ENCODE measurements around the gene NFIC.

Gene NFIC

DNA sequence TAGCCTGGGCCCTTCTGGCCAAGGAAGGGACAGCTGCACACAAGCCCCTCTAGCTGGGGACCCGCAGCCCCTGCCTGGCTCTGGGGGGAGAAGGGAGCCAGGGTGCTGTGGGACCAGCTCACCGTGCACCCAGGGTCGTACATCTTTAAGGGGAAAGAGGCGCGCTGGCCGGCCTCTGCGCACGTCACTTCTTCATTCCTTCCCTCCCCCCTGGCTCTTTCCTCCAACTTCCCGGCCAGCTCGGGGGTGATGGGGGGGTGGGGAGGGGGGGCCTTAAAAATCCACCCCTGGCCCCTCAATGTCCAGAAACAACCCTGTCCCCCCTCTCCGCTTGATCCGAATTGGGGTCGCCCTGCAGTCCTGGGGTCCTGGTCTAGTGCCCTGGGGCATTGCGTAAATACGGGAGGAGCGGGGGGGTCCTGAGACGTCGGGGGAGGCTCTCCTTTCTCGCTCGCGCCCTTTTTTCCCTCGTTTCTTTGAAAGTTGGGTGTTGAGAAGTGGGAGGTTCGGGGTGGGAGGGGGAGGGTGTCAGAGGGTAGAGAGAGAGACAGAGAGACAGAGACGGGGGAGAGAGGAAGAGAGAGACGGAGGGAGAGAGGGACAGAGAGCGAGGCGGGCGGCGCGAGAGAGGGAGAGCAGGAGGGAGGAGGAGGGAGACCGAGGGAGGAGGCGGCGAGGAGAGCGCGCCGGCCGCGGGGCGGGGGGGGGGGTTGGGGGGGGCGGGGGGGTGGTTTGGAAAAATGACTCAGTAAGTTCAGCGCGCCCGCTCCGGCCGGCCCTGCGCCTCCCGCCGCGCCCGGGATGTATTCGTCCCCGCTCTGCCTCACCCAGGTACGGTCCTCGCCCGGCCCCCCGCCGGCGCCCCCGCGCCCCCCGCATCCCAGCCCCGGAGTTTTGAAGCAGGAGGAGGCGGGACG is at the start of gene NFIC:
TSS of gene NFIC (plus strand) at position 748 of the 917 bp plus-strand sequence. CDS start at position 802, 54 bp downstream.
- Histone ChIP-seq H3K4me3 (ENCODE audit: low read depth in 1 of 2, low read length in 2 of 2) (peak within 1 kb of the TSS; percentile 85), H3K9ac (ENCODE audit: low read length) (peak within 1 kb of the TSS; percentile 100), H3K4me1 (ENCODE audit: insufficient read depth, low read length) (peaks cover 73% of the 10 kb centered on the region), H3K27me3 (ENCODE audit: control insufficient read depth in 1 of 2, insufficient read depth in 2 of 2, low read length in 2 of 2) (no peaks in the 10 kb centered on the region), H3K36me3 (ENCODE audit: insufficient read depth, low read length) (no peaks in the 10 kb centered on the region), H3K27ac (ENCODE audit: low read depth, low read length) (peak within 1 kb of the TSS; percentile 100), H3K9me3 (ENCODE audit: low read length) (no peaks in the 10 kb centered on the region)

DNA sequence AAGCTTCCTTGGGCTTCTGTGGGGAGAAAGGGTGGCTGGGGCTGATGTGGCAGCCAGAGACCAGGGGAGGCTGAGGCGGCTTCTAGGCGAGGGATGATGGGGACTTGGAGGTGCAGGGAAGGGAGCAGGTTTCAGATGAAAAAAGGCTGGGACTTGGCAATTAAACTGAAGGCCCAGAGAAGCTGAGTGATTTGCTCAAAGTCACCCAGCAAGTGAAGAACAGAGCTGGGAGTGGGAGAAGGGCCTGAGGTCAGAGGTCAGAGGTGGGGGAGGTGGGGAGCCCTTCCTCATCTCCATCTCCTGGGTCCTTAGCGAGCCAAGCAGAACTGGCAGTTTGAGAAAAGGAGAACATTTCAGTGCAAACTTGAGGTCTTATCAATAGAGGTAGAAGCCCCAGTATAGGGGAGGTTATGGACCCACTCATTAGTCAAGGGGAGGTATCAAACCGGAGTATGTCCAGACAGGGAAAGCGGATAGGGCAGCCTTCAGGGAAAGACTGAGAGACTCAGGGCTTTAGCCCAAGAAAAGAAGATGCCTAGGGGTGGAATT is 49.6 kb upstream of the NFIC start:
- no peak overlapping the region for H3K4me3 ChIP-seq (ENCODE audit: low read depth in 1 of 2, low read length in 2 of 2)
- no peaks in the 10 kb centered on the region for H3K36me3 ChIP-seq (ENCODE audit: insufficient read depth, low read length)
- no peaks in the 10 kb centered on the region for H3K4me1 ChIP-seq (ENCODE audit: insufficient read depth, low read length)
- H3K9me3 ChIP-seq (ENCODE audit: low read length), result no peaks in the 10 kb centered on the region
- peaks cover 5 to 62% of the 10 kb centered on the region in 2 donors for H3K27me3 ChIP-seq (ENCODE audit: control insufficient read depth in 1 of 2, insufficient read depth in 2 of 2, low read length in 2 of 2)
- no peak overlapping the region for H3K27ac ChIP-seq (ENCODE audit: low read depth, low read length)
- H3K9ac ChIP-seq (ENCODE audit: low read length), result no peak overlapping the region

DNA sequence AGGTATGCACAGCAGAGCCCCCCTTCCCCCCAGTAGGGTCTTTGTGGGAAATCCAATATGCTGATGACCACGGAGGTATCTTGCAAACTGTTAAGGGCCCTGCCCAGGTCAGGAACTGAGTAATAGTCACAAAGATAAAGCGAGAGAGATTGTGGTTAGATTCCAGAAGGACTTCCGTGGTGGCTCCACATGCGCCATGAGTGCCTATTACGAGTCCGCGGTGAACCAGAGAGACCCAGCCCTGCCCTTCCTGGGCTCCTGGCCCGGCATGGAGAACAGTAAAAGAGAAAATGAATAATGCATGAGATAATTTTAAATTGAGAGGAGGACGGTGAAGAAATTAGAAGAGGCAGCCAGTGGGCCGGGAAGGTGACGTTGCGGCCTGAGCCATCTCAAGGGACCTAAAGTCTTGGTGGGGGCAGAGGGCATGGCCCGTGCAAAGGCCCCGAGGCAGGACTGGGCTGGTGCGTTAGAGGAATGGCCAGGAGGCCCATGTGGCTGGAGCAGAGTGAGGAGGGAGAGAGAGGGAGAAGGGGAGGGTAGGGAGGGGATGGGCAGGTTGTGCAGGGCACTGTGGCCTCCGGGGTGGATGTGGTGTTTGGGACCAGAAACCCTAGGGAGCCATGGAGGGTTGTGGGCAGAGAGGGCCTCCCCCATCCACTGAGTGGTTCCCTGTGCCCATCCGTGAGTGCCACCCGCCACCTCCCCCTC is 46.6 kb upstream of the NFIC start:
- Histone ChIP-seq H3K4me3 (ENCODE audit: low read depth in 1 of 2, low read length in 2 of 2) (no peak overlapping the region), H3K4me1 (ENCODE audit: insufficient read depth, low read length) (no peaks in the 10 kb centered on the region), H3K9me3 (ENCODE audit: low read length) (no peaks in the 10 kb centered on the region), H3K27me3 (ENCODE audit: control insufficient read depth in 1 of 2, insufficient read depth in 2 of 2, low read length in 2 of 2) (peaks cover 0 to 43% of the 10 kb centered on the region in 2 donors), H3K9ac (ENCODE audit: low read length) (no peak overlapping the region), H3K36me3 (ENCODE audit: insufficient read depth, low read length) (no peaks in the 10 kb centered on the region), H3K27ac (ENCODE audit: low read depth, low read length) (no peak overlapping the region)

DNA sequence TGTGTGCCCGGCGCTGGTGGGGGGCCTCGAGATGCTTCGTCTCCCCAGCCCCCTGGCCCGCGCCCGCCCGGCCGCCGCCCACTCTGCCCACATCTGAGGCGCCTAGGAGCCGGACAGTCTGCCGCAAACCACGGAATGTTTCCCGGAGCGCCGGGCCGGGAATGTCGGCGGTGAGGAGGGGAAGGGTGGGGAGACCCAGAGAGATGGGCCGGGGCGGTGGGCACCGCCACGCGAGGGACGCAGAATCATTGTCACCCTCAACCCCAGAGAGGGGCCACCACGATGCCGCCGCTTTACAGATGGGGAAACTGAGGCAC is 46.1 kb upstream of the NFIC start:
- Histone ChIP-seq H3K4me3 (ENCODE audit: low read depth in 1 of 2, low read length in 2 of 2) (no peak overlapping the region), H3K4me1 (ENCODE audit: insufficient read depth, low read length) (no peaks in the 10 kb centered on the region), H3K27me3 (ENCODE audit: control insufficient read depth in 1 of 2, insufficient read depth in 2 of 2, low read length in 2 of 2) (peaks cover 0 to 37% of the 10 kb centered on the region in 2 donors), H3K9ac (ENCODE audit: low read length) (no peak overlapping the region), H3K9me3 (ENCODE audit: low read length) (no peaks in the 10 kb centered on the region), H3K36me3 (ENCODE audit: insufficient read depth, low read length) (no peaks in the 10 kb centered on the region), H3K27ac (ENCODE audit: low read depth, low read length) (no peak overlapping the region)

DNA sequence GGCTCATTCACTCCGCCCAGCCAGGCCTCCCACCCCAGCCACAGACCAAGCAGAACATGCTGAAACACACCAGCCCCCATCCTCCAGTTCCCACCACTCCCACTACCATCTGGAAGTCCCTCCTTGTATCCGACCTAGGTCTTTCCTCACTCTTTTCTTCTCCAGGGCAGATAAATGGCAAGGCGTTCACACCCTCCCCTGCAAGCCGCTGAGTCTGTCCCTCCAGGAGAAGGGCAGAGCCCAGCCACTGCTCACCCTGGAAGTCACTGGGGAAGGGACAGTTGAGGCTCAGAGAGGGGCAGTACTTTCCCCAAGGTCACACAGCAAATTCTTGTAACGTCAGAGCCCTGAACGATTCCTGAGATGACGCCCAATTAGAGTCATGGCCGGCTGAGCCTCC is 45.5 kb upstream of the NFIC start:
- Histone ChIP-seq H3K9ac (ENCODE audit: low read length) (no peak overlapping the region), H3K4me1 (ENCODE audit: insufficient read depth, low read length) (no peaks in the 10 kb centered on the region), H3K27ac (ENCODE audit: low read depth, low read length) (no peak overlapping the region), H3K36me3 (ENCODE audit: insufficient read depth, low read length) (no peaks in the 10 kb centered on the region), H3K9me3 (ENCODE audit: low read length) (no peaks in the 10 kb centered on the region), H3K4me3 (ENCODE audit: low read depth in 1 of 2, low read length in 2 of 2) (no peak overlapping the region), H3K27me3 (ENCODE audit: control insufficient read depth in 1 of 2, insufficient read depth in 2 of 2, low read length in 2 of 2) (peaks cover 0 to 35% of the 10 kb centered on the region in 2 donors)

DNA sequence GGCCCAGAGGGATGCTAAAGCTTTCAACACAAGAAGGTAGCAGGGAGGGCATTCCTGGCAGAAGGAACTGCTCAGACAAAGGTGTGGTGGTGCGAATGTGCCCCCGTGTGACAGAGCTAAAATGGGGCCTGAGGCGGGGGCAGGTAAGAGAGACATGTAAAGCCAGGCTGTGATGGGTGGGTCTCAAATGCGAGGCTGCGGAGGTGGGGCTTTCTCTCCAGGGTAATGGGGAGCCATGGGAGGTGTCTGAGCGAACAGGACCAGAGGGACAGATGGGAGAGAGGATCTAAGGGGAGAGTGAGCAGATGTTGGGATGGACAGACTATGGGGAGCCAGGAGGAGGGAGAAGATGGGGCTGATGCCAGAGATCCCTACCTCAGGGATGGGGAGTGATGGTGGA is 44.7 kb upstream of the NFIC start:
- H3K4me3 ChIP-seq (ENCODE audit: low read depth in 1 of 2, low read length in 2 of 2), result no peak overlapping the region
- H3K9me3 ChIP-seq (ENCODE audit: low read length), result no peaks in the 10 kb centered on the region
- H3K9ac ChIP-seq (ENCODE audit: low read length), result no peak overlapping the region
- no peaks in the 10 kb centered on the region for H3K4me1 ChIP-seq (ENCODE audit: insufficient read depth, low read length)
- H3K27me3 ChIP-seq (ENCODE audit: control insufficient read depth in 1 of 2, insufficient read depth in 2 of 2, low read length in 2 of 2), result peaks cover 0 to 27% of the 10 kb centered on the region in 2 donors
- H3K27ac ChIP-seq (ENCODE audit: low read depth, low read length), result no peak overlapping the region
- no peaks in the 10 kb centered on the region for H3K36me3 ChIP-seq (ENCODE audit: insufficient read depth, low read length)

DNA sequence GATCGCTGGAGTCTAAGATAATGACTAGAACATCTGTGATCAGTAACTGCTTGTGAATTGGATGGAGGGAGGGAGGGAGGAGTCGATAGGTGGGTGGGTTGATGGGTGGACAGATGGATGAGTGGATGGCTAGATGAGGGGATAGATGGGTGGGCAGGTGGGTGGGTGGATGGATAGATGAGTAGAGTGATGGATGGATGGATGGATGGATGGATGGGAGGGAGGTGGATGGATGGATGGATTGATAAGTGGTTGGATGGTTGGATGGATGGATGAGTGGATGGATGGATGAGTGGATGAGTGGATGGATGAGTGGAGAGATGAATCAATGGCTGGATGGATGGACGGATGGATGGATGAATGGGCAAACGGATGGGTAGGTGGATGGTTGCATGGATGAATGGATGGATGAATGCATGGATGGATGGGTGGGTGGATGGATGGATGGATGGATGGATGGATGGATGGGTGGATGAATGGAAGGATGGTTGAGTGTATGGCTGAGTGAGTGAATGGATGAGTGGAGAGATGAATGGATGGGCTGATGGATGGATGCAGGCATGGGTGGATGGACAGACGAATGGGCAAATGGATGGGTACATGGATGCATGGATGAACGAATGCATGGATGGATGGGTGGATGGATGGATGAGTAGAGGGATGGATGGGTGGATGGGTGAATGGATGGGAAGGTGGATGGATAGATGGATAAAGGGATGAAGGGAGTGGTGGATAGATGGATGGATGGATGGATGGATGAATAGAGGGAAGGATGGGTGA is 44.0 kb upstream of the NFIC start:
- H3K4me1 ChIP-seq (ENCODE audit: insufficient read depth, low read length), result no peaks in the 10 kb centered on the region
- no peak overlapping the region for H3K27ac ChIP-seq (ENCODE audit: low read depth, low read length)
- no peaks in the 10 kb centered on the region for H3K9me3 ChIP-seq (ENCODE audit: low read length)
- H3K9ac ChIP-seq (ENCODE audit: low read length), result no peak overlapping the region
- H3K36me3 ChIP-seq (ENCODE audit: insufficient read depth, low read length), result no peaks in the 10 kb centered on the region
- no peak overlapping the region for H3K4me3 ChIP-seq (ENCODE audit: low read depth in 1 of 2, low read length in 2 of 2)
- H3K27me3 ChIP-seq (ENCODE audit: control insufficient read depth in 1 of 2, insufficient read depth in 2 of 2, low read length in 2 of 2), result peaks cover 0 to 20% of the 10 kb centered on the region in 2 donors

DNA sequence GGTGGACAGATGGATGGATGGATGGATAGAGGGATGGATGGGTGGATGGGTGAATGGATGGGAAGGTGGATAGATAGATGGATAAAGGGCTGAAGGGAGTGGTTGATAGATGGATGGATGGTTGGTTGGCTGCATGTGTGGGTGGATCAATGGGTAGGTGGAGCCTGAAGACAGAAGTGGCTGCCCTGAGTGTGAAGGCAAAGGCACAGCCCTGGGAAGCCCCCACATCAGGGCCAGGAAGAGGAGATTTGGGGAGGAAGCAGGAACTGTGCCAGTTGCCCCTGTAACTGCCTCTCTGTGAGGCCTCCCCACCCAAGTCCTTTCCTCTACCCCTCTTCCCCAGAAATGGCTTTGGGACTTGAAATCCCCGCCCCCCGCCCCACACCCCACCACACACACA is 43.4 kb upstream of the NFIC start:
- Histone ChIP-seq H3K36me3 (ENCODE audit: insufficient read depth, low read length) (no peaks in the 10 kb centered on the region), H3K4me3 (ENCODE audit: low read depth in 1 of 2, low read length in 2 of 2) (no peak overlapping the region), H3K9ac (ENCODE audit: low read length) (no peak overlapping the region)

DNA sequence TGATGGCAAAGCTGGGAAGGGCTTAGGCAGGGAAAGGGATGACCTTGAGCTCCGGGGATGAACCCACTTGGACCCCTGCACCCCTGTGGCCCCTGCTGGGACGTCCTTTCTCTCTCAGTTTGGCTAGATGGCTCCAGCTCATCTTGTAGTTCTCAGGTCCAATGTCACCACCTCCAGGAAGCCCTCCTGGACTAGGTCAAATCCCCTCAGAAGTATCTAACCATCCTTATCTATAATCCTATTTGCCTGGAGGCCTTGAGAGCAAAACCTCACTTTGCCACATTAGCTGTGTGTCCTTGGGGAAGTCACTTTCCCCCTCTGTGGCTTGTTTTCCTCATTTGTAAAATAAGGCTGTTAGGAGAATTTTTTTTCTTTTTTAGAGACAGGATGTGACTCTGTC is 42.7 kb upstream of the NFIC start:
- Histone ChIP-seq H3K9me3 (ENCODE audit: low read length) (no peaks in the 10 kb centered on the region), H3K4me3 (ENCODE audit: low read depth in 1 of 2, low read length in 2 of 2) (no peak overlapping the region), H3K4me1 (ENCODE audit: insufficient read depth, low read length) (no peaks in the 10 kb centered on the region), H3K36me3 (ENCODE audit: insufficient read depth, low read length) (no peaks in the 10 kb centered on the region), H3K27ac (ENCODE audit: low read depth, low read length) (no peak overlapping the region), H3K27me3 (ENCODE audit: control insufficient read depth in 1 of 2, insufficient read depth in 2 of 2, low read length in 2 of 2) (peaks cover 0 to 20% of the 10 kb centered on the region in 2 donors), H3K9ac (ENCODE audit: low read length) (no peak overlapping the region)

More for the DNA sequence above, 43.4 kb upstream of the NFIC start:
- Histone ChIP-seq H3K27me3 (ENCODE audit: control insufficient read depth in 1 of 2, insufficient read depth in 2 of 2, low read length in 2 of 2) (peaks cover 0 to 20% of the 10 kb centered on the region in 2 donors), H3K27ac (ENCODE audit: low read depth, low read length) (no peak overlapping the region), H3K9me3 (ENCODE audit: low read length) (no peaks in the 10 kb centered on the region), H3K4me1 (ENCODE audit: insufficient read depth, low read length) (no peaks in the 10 kb centered on the region)

DNA sequence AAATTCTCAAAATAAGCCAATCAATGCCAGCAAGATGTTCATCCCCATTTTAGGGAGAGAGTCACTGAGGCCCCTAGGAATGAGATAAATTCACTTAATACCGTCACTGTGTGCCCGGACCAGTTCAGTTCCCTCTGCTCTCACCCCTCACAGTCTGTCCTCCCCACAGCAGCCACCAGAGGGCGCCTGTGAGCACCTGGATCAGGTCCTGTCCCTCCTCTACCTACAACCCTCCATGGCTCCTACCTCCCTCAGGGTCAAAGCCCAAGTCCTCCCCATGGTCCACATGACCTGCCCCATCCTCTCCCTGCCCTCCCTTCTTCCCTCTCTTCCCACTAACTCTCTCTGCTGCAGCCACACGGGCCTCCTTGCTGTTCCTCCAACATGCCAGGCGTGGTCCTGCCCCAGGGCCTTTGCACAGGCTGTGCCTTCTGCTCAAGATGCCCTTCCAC is 42.0 kb upstream of the NFIC start:
- Histone ChIP-seq H3K4me1 (ENCODE audit: insufficient read depth, low read length) (no peaks in the 10 kb centered on the region), H3K27me3 (ENCODE audit: control insufficient read depth in 1 of 2, insufficient read depth in 2 of 2, low read length in 2 of 2) (peaks cover 0 to 18% of the 10 kb centered on the region in 2 donors), H3K27ac (ENCODE audit: low read depth, low read length) (no peak overlapping the region), H3K9ac (ENCODE audit: low read length) (no peak overlapping the region), H3K4me3 (ENCODE audit: low read depth in 1 of 2, low read length in 2 of 2) (no peak overlapping the region), H3K36me3 (ENCODE audit: insufficient read depth, low read length) (no peaks in the 10 kb centered on the region), H3K9me3 (ENCODE audit: low read length) (no peaks in the 10 kb centered on the region)

DNA sequence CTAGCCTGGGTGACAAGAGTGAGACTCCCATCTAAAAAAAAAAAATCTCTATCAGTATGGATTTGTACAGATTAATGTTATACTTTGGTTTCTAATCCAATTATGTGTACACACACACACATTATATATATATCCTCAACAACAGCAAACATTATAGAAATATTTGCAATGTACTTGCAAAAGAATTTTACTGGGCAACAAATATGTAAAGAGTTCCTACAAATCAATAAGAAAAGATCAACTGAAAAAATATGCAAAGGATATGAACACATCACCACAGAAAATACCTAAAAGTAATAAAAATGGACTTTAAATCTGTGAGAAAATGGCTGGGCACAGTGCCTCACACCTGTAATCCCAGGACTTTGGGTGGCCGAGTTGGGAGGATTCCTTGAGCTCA is 40.9 kb upstream of the NFIC start:
- Histone ChIP-seq H3K27me3 (ENCODE audit: control insufficient read depth in 1 of 2, insufficient read depth in 2 of 2, low read length in 2 of 2) (peaks cover 0 to 10% of the 10 kb centered on the region in 2 donors), H3K36me3 (ENCODE audit: insufficient read depth, low read length) (no peaks in the 10 kb centered on the region), H3K4me1 (ENCODE audit: insufficient read depth, low read length) (no peaks in the 10 kb centered on the region), H3K4me3 (ENCODE audit: low read depth in 1 of 2, low read length in 2 of 2) (no peak overlapping the region), H3K9me3 (ENCODE audit: low read length) (no peaks in the 10 kb centered on the region), H3K27ac (ENCODE audit: low read depth, low read length) (no peak overlapping the region), H3K9ac (ENCODE audit: low read length) (no peak overlapping the region)
